ENCODE results near the gene AFTPH.

The AFTPH gene

GRCh38 chr2:64634345-64635267 lies 110.5 kb downstream of the AFTPH start:
- DNase-seq, result no peak

DNA sequence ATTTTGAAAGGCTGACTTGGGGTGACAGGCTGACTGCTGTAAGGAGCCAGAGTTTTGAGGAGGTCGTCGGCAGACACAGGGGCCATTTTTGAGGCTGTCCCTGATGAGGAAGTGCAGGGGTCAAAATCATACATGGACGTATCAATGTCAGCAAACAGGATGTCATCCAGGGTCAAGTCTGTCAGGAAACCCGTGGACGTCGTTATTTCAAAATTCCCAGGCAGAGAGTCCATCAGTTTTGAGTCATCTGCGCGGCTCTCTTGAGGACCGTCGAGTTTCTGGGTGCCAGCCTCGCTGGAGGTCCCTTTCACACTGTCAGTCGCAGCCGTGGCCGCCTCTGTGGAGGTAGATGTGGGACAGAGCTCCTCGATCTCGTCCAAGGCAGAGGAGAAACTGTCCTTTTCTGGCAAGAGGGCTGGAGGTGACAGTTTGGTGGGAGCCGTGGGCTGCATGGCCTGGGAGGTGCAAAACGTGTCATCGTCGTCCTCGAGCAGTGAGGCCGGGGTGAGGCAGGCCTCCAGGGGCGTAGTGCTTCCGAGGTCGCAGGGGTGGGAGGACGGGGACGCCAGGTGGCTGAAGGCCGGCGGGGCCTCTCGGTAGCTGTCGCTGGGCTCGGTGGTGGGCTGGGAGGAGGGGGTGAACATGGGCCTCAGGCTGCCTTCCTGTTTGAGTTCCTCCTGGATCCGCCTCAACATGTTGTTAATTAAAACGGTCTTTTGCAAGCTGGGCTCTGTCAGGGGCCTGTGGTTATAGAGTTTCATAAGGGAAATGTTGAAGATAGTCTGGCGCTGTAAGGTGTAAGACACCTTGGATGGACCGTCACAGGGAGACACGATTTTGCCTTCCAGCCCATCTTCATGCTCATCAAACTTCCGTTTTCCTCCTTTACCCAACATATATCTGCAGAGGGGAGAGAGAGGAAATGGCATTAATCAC lies 112.1 kb downstream of the AFTPH start:
- no peak for DNase-seq

GRCh38 chr2:64637000-64637635 lies 113.0 kb downstream of the AFTPH start:
- DNase-seq, result no peak

GRCh38 chr2:64637931-64638330 lies 113.8 kb downstream of the AFTPH start:
- no peak for DNase-seq

GRCh38 chr2:64638502-64639120 lies 114.5 kb downstream of the AFTPH start:
- no peak for DNase-seq

DNA sequence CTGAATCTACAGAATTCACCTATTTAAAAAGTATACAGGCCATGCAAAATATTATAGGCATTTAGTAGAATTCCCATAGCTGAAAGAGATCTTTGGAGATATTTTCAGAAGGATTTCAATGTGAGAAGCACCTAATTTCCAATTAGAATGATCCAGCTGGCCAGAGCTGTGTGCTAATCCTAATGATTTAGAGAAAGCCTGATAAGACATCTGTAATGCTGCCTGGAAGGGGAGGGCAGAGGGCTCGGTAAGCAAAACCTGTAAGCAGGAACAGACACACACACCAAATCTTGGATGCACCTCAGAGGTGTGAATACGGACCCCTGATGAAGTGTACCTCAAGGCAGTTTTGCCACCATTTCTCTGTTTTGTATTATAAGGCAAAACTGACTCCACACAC lies 115.6 kb downstream of the AFTPH start:
- no peak for DNase-seq

- DNase-seq, result no peak
Measured at GRCh38 chr2:64640153-64641044, 116.3 kb downstream of the AFTPH start.

DNA sequence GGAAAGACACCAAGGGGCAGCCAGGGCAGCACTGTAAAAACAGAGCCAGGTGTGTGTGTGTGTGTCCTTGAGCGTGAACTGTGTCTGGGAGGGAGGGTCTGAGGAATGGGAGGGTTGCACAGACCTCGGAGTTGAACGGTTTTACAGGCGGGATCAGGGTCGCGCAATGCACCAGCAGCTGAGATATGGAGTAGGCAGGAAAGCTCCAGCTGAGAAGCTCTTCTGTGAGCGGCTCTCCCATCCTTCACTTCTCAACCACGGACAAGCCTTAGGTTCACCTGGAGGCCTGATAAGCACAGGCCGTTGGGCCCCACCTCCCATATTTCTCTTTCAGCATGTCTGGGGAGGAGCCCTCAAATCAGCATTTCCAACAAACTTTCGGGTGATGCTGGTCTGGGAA lies 117.5 kb downstream of the AFTPH start:
- no peak for DNase-seq
